HG03108 (cell line): Measurements from ENCODE around the gene ZC3H12D.
"Not testable (repeated sequence)": the region's sequence is repeated elsewhere in the genome, so short reads cannot be mapped to it uniquely, and the experiment has no call there.

Experiments
- ATAC-seq: cut with Tn5 transposase; IDR thresholded peaks from one replicate; pipeline ENCODE4 v1.9.1; 2021; ENCODE audit warnings: moderate library complexity; ENCODE audit not compliant: unreplicated experiment

The ZC3H12D gene

DNA sequence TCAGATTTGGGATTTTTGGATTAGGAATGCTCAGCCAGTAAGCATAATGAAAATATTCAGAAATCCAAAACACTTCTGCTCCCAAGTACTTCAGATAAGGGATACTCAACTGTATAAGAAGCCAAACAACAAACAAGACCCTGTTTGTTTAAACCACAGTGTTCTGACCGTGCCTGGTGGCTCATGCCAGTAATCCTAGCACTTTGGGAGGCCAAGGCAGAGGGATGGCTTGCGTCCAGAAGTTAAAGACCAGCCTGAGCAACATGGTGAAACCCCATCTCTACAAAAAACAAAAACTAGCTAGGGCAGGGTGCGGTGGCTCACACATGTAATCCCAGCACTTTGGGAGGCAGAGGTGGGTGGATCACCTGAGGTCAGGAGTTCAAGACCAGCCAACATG lies 24.6 kb downstream of the ZC3H12D start:
- not testable (repeated sequence) for ATAC-seq

DNA sequence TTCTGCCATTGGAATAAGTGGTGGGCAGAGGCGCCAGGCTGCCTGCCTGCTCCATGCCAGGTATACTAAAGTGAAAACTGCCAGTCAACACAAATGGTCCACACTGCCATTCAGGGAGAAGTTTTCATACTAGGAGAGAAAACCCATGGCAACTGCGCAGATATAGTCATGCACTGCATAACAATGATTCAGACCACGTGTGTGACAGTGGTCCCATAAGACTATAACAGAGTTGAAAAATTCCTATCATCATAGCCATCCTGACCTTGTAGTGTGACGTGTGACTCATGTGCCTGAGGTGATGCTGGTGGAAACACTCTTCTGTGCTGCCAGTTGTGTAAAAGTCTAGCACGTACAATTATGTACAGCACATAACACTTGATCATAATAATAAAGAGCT lies 25.1 kb downstream of the ZC3H12D start:
- no peak for ATAC-seq

DNA sequence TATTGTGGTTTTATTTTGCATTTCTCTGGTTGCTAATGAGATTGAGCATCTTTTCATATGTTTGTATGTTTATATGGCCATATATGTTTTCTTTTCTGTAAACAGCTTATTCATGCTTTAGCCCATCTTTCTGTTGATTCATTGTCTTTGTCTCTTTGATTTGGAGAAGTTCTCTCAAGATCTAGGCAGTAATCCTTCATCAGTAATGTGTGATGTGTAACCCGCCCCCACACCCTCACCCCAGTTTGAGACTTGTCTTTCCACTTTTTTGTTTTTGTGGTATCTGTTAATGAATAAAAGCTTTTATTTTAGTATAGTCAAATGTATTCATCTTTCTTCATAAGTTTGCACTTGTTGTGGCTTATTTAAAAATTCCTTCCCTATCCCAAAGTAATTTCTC lies 26.0 kb downstream of the ZC3H12D start:
- ATAC-seq = no peak

DNA sequence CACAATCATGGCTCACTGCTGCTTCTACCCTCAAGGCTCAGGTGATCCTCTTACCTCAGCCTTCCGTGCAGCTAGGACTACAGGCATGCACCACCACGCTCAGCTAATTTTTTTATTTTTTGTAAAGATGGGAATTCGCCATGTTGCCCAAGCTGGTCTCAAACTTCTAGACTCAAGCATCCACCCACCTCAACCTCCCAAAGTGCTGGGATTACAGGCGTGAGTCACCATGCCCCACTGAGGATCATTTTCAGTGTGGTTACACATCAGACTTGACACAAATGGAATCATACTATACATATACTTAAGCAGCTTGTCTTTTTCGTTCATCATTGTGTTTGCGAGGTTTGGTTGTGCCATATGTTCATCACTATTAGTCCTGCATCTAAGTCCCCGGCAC lies 26.6 kb downstream of the ZC3H12D start:
- no peak for ATAC-seq

GRCh38 chr6:149457316-149457884 lies 27.4 kb downstream of the ZC3H12D start:
- ATAC-seq = no peak

- no peak for ATAC-seq
These were observed 28.3 kb downstream of the ZC3H12D start for GRCh38 chr6:149456311-149457021.

GRCh38 chr6:149455031-149455732 lies 29.6 kb downstream of the ZC3H12D start:
- ATAC-seq = no peak

DNA sequence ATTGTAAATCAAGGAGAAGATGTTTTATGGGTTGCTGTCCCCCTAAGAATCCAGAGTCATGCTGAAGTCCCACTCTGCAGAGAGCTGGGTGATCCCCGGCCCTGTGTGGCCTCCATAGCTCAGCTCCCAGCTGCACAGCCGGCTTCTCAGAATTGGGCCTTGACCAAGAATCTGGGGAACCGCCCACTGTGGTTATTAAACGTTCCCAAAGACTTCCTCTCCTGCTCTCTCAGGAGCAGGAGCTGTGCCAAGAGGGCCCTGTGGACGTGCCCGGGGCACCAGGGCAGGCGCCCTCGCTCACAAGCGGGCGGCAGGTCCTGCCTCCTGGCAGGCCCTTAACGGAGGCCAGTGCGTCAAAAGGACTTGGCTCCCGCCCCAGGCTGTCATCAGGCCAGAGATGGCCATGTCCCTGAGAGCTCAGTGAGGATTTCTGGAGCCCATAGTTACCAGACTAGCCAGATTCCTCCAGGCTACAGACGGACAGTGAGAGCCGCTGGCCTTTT lies 30.4 kb downstream of the ZC3H12D start:
- no peak for ATAC-seq

- no peak for ATAC-seq
These were observed 31.0 kb downstream of the ZC3H12D start for GRCh38 chr6:149453597-149454345.

DNA sequence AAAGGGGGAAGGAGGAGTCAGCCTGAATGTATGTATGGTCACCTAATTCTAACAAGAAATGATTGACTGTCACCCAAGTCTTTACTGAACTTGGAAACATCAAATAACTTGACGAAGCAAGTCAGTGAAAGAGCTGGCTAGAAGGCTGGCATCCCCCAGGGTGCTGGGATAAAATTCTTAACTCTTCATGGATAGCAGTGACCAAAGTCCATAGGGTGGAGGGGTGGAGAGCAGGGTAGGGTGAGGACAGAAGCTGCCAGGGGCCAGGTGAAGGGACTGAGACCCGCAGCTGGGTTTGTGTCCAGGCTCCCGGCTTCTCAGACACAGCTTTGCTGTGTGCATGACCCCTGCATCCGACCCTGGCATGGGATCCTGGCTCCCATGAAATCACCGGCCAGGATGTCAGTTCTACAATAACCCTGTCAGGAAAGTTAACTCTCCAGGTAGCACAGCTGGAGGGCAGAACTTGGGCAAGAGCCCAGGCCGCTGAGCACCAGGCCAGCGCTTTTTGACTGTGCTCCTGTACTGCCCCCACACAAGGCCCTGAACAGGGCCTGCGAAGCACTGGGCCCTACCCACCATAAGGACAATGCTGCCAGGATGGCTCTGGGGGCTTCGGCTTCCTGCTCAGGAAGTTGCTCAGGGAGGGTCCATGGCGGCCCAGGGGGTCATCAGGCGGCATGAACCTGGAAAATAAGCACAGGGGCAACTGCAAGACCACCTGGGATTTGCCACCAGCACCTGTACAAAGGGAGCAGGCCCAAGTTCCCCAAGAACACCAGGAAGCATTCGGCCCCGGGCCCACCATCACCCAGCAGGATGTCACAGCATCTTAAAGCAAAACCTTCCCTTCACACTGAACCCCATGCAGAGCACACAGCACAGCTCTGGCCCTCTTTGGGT lies 32.5 kb downstream of the ZC3H12D start:
- ATAC-seq = no peak

GRCh38 chr6:149451376-149452036 lies 33.3 kb downstream of the ZC3H12D start:
- no peak for ATAC-seq

DNA sequence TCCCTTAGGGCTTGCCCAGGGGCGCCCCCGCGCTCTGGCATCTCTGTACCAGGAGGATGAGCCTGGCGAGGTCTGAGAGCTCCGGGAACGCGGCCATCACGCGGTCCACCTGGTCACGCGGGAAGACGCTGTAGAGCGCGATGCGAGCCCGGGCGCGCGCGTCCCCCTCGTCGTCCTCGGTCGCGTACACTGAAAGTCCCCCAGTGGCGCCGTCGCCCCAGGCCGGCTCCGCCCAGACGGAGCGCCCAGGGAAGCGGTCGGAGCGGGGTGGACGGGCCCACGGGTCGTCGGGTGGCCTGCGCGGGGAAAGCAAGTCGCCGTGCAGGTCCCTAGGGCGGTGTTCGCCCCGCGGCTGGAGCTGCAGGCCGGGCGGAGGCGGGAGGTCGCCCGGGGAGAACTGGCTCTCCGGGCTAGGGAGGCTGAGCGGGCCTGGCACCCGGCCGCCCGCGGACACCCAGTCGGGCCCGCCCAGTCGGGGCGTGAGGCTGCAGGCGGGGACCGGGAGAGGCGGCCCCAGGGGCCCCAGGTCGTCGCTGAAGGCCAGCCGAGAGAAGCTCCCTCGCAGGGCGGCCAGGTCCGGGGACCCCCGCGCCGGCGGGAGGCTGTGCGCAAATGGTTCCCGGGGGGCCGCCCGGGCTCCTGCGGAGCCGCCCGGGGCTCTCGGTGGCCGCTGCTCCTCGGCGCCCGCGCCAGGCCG lies 34.0 kb downstream of the ZC3H12D start:
- no peak for ATAC-seq

DNA sequence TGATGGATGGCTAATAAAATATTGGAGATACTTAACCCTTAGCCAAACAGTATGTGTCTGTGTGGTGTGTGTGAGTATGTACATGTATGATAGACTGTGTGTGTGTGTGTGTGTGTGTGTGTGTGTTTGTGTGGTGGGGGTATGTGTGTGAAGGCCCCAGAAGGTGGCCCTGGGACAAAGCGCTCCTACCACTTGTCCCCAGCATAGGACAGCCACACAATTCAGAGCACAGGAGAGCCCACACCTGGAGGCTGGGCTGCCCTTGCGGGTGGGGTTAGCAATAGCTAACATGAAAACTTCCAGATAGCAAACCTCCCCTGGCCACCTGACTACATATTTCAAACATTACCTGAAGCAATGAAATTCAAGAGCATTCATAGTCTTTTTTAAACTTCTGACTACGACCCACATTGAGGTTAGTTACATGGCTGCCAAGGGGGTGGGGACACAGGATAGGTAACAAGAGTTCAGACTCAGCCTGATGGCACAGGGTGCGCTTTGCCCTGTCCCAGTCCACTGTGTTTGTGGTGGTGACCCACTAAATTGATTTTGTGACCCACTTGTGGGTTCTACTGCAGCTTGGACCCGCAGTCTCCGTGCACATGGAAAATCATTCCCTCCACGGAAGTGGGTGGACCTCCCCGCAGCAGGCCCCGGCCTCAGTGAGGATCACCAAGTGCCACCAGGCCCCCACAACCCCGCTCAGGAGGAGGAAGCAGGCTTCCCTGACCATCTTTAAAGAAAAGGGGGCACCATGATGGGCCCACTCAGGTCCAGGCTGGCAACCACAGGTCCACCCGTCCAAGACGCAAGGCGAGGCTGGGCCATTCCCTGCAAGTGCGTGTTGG lies 34.8 kb downstream of the ZC3H12D start:
- ATAC-seq = no peak

GRCh38 chr6:149448821-149449453 lies 35.9 kb downstream of the ZC3H12D start:
- no peak for ATAC-seq

- ATAC-seq = no peak
These were observed 37.9 kb downstream of the ZC3H12D start for GRCh38 chr6:149446791-149447376.

DNA sequence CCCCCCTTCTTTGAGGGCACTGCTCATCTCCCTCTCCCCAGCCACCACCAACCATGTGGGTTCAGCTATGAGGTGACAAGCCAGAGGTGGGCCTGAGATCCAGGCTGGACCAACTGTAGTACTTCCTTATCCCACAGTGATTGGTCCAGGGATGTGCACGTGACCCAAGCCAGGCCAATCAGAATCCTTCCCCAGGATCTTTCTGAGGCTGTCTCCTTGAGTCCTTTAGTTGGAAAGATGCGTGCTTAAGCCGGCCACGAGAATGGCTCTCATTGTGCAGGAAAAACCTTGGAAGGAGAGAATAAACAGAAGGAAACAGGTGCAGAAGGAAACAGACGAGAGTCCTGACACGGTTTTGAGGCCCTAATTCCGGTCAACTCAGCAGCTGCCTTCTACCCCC lies 39.2 kb downstream of the ZC3H12D start:
- no peak for ATAC-seq

GRCh38 chr6:149445095-149445466 lies 39.7 kb downstream of the ZC3H12D start:
- ATAC-seq = peak; percentile 40
